ENCODE measurements around the gene OTP.
"Not testable (repeated sequence)": the region's sequence is repeated elsewhere in the genome, so short reads cannot be mapped to it uniquely, and the experiment has no call there.

The OTP gene

GRCh38 chr5:77599679-77600078 is 38.8 kb downstream of the OTP start:
- no peak for DNase-seq

- no peak for DNase-seq
Observed at GRCh38 chr5:77590347-77590746, 48.2 kb downstream of the OTP start.

GRCh38 chr5:77588175-77588574 is 50.3 kb downstream of the OTP start:
- DNase-seq, result no peak

- no peak for DNase-seq
Observed at GRCh38 chr5:77586101-77586500, 52.4 kb downstream of the OTP start.

- DNase-seq, result not testable (repeated sequence)
Observed at GRCh38 chr5:77582143-77582542, 56.4 kb downstream of the OTP start.
